HG03280 (cell line): Measurements from ENCODE around the gene KCNMB2.

Experiments
- ATAC-seq: cut with Tn5 transposase; IDR thresholded peaks from one replicate; pipeline ENCODE4 v1.9.1; 2021; ENCODE audit warnings: mild to moderate bottlenecking, moderate library complexity; ENCODE audit not compliant: unreplicated experiment

The KCNMB2 gene

GRCh38 chr3:178567611-178568010 lies 31.4 kb downstream of the KCNMB2 start:
- no peak for ATAC-seq

DNA sequence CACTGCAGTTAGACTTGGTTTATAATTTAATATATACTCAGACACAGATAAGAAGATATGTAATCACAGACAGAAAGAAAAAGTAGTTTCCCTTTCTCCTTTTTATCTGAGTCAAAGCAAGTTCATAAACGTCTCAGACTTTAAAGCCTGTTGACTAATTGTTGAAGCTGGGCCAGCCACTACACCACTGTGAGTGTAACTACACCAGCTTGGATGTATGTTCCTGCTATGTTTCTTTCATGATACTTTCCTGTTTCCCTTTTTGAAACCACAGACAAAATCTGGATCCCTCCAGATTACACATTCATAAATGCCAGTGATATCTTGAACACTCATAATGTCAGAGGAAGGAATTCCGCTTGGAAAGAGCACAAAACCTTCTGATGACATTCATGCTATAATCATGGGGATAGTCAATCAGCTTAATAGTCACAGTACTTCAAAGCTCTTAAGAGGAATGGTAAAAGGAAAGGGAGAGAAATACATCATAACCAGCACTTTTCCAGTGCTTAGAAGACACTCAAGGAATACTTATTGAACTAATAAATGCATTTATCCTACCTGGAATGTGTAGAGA lies 32.0 kb downstream of the KCNMB2 start:
- ATAC-seq = no peak

GRCh38 chr3:178568911-178569310 lies 32.7 kb downstream of the KCNMB2 start:
- ATAC-seq = no peak

- ATAC-seq = no peak
Measured at GRCh38 chr3:178569826-178570225, 33.6 kb downstream of the KCNMB2 start.

DNA sequence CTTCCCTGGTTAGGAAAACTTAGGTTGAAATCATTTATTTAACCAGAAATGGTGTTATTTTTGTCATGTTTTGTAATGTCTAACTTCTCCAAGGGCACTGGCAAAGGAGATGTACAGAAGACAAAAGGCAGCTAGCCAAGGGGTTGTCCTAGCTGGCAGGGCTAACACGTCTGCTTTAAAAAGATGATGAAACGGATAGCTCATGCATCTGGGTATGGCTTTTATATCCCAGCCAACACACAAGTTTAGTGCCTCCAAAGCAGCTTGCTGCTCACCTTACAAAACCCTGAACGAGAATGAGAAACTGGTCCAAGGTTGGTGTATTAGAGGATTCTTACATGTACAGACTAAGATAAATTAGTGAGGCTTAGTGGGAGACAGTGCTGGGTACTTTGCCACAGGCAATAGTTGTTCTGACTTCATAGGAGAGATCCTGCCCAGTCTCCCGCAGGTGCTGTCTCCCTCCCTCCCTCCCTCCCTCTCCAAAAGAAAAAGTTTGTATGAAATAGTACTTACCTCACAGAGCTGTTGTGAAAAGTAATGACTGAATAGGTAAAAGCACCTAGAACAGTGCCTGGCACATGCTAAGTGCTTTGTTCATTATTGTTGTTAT lies 47.8 kb downstream of the KCNMB2 start:
- no peak for ATAC-seq

DNA sequence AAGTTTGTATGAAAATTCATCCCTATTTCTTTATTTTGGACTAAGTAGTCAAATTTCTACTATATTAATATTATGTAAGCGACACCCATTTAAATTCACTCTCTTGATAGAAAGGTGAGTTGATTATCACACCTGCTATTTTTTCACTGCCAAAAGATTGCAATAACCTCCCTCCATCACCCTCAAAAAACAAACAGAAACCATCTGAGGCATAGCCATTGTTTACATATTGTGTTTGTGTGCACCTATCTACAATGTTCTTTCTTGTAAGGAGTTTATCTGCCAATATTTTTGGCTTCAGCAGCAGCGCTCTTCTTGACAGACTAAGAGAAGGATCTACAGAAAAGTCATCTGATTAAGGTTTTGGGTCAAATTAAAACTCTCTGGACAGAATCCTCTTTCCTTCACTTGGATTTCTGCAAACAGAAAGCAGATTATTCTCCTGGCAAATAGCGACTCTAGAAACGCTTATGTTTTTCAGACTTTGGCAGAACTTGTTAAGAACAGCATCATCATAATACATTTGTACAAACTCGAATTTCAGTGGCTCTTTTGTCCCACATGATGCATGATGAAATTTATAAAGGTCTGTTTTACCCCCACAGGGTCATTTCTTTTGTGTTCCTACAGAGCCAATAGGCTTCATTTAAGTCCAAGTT lies 48.6 kb downstream of the KCNMB2 start:
- no peak for ATAC-seq

- ATAC-seq = no peak
Measured at GRCh38 chr3:178585454-178585853, 49.2 kb downstream of the KCNMB2 start.

GRCh38 chr3:178586076-178586475 lies 49.8 kb downstream of the KCNMB2 start:
- ATAC-seq = no peak

DNA sequence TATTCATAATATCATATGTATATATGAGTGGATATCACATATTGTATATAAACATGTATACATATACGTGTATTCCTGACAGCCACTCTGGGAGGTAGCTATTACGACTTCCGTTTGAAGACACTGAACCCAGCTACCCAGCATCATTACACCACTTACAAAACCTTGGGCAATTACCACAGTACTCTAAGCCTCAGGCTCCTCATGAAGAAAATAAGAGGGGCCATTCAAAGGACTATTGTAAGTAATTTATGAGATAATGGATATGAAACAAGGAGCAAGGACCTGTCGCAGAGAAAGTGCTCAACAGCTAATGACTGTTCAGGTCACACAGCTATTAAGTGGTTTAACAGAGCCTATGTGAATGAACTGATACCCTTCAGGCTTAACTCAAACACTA lies 52.4 kb downstream of the KCNMB2 start:
- no peak for ATAC-seq

DNA sequence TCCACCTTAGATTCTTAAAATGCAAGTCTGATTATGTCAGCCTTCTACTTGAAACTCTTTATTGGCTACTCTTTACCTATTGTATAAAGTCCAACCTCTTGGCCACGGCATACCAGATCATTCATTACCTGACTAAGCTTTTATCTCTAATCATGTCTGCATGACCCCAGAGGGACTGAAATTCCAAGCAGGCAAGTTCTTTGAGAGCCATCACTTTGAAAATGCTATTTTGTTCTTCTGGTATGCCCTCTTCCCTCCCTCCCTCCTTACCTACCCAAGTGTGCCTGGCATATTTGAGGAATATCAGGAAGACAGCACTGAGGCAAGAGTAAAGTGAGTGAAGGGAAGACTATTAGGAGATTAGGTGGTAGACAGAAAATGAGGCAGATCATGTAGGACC lies 57.5 kb downstream of the KCNMB2 start:
- ATAC-seq = no peak

GRCh38 chr3:178597371-178597770 lies 61.1 kb downstream of the KCNMB2 start:
- no peak for ATAC-seq

DNA sequence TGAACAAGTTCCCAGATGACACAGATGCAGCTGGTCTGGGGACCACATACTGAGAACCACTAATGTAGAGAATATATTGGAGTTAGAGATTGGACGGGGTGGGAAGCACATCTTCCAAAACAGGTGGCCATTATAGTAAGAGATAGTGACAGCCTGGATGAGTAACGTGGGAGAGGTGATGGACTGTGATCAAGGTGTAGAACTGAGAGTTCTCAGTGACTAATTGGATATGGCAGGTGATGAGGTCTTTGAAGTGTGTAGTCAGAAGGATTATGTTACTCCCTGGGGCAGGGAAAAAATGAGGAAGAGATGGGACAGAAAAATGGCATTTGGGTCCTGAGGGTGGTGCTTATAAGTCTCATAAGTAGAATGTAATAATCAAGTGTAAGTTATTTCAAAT lies 66.6 kb downstream of the KCNMB2 start:
- no peak for ATAC-seq

DNA sequence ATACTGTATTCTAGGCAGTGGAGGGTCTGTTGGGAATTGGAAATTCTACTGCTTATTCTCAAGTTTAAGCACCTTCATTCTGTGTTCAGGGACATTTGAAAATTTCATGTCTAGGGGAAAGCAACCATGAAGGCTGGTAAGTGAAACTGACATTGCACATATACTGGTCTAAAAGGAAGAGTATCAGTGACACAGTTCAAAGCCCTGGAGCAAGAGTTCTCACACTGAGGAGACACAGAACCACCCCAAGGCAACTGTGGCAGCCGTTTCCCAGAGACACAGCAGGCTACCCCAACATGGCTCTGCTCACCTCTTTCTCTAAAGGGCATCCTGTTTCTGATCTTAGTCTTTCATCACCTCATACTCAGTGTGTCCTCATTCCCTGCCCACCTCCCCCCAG lies 67.5 kb downstream of the KCNMB2 start:
- ATAC-seq = peak; percentile 61

DNA sequence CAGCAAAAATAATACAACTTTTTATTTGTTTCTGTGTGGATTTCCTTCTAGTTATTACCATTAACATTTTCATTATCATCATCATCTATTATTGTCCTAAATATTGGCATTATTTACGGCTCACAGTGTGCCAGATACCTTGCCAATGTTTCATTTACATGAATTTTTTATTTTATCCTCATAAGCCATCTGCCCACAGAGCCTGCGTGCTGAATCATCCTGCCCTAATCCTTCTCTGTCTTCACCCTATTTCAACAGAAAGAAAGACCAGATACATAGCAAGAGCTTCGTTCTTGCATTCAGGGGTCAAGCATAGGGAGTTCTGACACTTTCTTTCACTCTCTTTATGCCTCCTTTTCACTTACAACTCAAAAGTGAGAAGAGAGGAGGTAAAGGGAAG lies 82.0 kb downstream of the KCNMB2 start:
- no peak for ATAC-seq

- no peak for ATAC-seq
Measured at GRCh38 chr3:178618896-178619295, 82.7 kb downstream of the KCNMB2 start.

DNA sequence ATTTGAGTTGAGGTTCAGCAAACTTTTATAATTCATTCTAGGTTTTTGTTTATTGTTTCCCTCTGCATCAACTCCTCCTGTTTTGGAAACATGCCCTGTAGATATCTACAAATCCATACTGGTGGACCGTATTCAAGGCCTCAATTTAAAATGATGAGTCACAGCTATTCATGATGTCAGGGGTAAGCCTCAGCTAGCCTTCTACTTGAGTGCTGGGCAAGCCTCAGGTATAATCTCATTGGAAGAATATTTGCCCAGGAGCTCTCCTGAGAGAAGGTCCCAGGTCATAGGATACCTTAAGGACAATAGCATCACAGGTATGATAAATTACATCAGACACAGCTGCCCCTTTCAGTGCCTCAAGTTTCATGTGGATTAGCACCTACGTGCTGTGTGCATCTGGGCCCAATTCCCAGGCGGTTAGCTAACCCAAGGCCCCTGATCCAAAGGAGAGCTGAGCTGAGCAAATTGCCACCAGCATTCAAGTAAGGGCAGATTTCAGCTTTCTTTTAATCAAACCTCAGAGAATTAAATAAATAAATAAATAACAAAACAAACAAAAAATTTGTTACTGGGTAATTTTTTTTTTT lies 87.5 kb downstream of the KCNMB2 start:
- no peak for ATAC-seq

GRCh38 chr3:178624276-178624675 lies 88.0 kb downstream of the KCNMB2 start:
- no peak for ATAC-seq

DNA sequence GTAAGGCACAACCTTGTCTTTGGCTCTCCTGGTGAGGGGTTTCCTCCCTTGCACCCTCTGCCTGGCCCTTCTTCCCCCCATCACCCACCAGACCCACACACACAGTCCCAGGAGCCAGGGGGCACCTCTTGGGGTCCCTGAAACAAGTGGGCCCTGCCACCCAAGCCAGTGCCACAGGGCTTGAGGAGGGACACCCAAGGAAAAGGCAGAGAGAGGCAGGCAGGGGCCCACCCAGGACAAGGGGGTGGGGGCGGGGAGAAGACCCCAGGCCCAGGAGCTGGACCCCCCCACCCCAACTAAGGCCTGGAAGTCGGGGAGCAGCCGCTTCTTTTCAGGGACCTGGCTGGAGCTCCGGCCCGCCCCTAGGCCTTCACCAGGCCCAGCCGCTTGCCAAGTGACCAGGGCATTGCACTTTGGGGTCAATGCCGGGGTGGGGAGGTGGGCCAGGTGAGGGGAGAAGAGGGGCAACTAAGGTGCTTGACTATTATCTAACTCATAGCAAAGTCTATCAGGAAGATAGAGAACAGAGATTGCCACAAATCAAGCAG lies 88.9 kb downstream of the KCNMB2 start:
- ATAC-seq = no peak

DNA sequence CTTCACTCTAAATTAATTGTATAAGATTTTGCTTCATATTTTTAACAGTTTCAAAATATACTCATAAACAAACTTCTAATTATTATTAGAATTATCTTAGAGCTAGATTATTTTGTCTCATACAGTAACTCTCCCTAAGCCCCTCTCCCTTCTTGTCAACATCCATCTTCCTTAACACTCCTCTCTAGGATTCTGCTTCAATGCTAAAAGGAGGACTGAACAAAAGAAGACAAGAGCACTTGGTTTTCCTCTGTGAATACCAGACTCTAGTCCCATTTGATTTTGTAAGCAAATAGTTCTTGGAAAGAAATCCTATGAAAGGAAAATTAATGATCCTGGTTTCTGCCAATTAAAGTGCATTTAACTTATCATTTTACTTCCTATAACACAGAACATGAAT lies 91.8 kb downstream of the KCNMB2 start:
- no peak for ATAC-seq

- no peak for ATAC-seq
Measured at GRCh38 chr3:178629430-178630178, 93.4 kb downstream of the KCNMB2 start.

- ATAC-seq = no peak
Measured at GRCh38 chr3:178631950-178632349, 95.7 kb downstream of the KCNMB2 start.
